Measurements from ENCODE around the gene AP1S2. TPM values are rescaled to one million over a fixed set of nuclear protein-coding genes. Genes with fewer than 3 reads are reported as not detected.
"Not testable (repeated sequence)": the region's sequence is repeated elsewhere in the genome, so short reads cannot be mapped to it uniquely, and the experiment has no call there.

The AP1S2 gene
- total and polyA plus RNA-seq, 2 of the 8 experiments (the other 6 are each of a cell fraction or from before 2014, with no cell fraction given) = 88.2 to 237 TPM

DNA sequence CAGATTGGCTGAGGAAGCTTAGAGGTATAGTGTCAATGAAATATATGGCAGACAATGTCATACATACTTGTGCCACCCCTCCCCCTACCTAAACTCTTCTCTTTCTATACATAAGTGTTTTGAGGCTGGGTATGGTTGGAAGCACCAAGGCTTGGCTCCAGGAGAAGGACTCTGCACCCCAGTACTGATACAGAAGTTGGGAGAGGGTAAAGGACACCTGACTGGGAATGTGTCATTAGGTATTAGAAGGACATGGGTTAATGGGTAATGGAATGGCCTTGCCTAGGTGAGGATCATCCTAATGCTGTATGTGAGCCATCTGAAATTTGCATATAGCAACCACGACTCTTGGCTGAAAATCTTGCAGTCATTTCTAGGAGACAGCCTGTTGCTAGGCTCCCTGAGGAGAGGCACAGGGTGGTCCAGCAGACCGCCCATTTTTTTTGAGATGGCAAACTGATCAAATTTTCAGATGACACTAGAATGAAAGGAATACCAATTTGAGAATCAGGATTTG lies 26.8 kb upstream of the AP1S2 start (continued):
- TF ChIP-seq FOSL1 (IDR thresholded peaks at IDR 0.05; ENCODE audit: insufficient read depth, low read depth, low read length) (no peak), SIX5 (IDR thresholded peaks at IDR 0.05; ENCODE audit: low read depth, low read length) (no peak)

- H3K4me1 ChIP-seq (replicated peaks in 1 of 4; ENCODE audit: control insufficient read depth in 3 of 4, insufficient read depth in 4 of 4, low read length in 3 of 4); H3K27me3 ChIP-seq (replicated peaks in 1 of 4; ENCODE audit: control insufficient read depth in 3 of 4, extremely low read depth in 1 of 4, insufficient read depth in 3 of 4, low read length in 3 of 4); FAIRE-seq; H3K18ac ChIP-seq (ENCODE audit: extremely low read depth, low read length); H3K9ac ChIP-seq (replicated peaks in 1 of 4; ENCODE audit: extremely low read depth in 1 of 4, low read depth in 3 of 4, low read length in 3 of 4); H3K56ac ChIP-seq (replicated peaks; ENCODE audit: insufficient read length, low read depth, low read length); CTCF ChIA-PET (ENCODE audit: partially characterized antibody); H2BK15ac ChIP-seq (ENCODE audit: low read length); H4K8ac ChIP-seq (ENCODE audit: extremely low read depth, insufficient read depth, low read length); H4K5ac ChIP-seq (ENCODE audit: insufficient read length, low read depth, low read length); H3K9me3 ChIP-seq (ENCODE audit: insufficient read depth in 2 of 2, low read depth in 1 of 2, low read length in 1 of 2); H2BK120ac ChIP-seq (replicated peaks; ENCODE audit: low read depth, low read length); H3K4ac ChIP-seq (replicated peaks; ENCODE audit: insufficient read length, low read depth, low read length); H4K91ac ChIP-seq (replicated peaks; ENCODE audit: insufficient read length, low read length); H3K79me1 ChIP-seq (ENCODE audit: low read depth, low read length); H3K4me3 ChIP-seq (ENCODE audit: extremely low read depth in 1 of 4, insufficient read depth in 2 of 4, low read depth in 3 of 4, low read length in 4 of 4); H3K79me2 ChIP-seq (ENCODE audit: control insufficient read depth in 1 of 2, insufficient read depth in 2 of 2, low read length in 2 of 2); H3K14ac ChIP-seq (ENCODE audit: insufficient read length); H2BK20ac ChIP-seq (ENCODE audit: low read length); H3K36me3 ChIP-seq (ENCODE audit: control insufficient read depth in 2 of 4, insufficient read depth in 4 of 4, low read length in 3 of 4); H3K23me2 ChIP-seq (ENCODE audit: low read depth, low read length); H4K20me1 ChIP-seq (replicated peaks in 1 of 2; ENCODE audit: control insufficient read depth in 1 of 2, insufficient read depth in 2 of 2, low read length in 2 of 2); H2BK5ac ChIP-seq (ENCODE audit: low read depth, low read length); H3K23ac ChIP-seq (ENCODE audit: insufficient read length); H3K27ac ChIP-seq (ENCODE audit: low read depth, low read length); H2AK5ac ChIP-seq (ENCODE audit: low read depth, low read length); DNase-seq (ENCODE audit: low read depth in 1 of 2, low spot score in 2 of 2); H3K4me2 ChIP-seq (ENCODE audit: insufficient read depth in 1 of 2, low read depth in 2 of 2, low read length in 2 of 2); H2BK12ac ChIP-seq (ENCODE audit: low read depth, low read length); H2AFZ ChIP-seq (ENCODE audit: low read length): not testable (repeated sequence)
- POLR2A ChIA-PET (ENCODE audit: partially characterized antibody) = interaction anchor here (1.5 kb wide), 1 partner anchor 22 kb away, joined by 3 read pairs; no protein-coding TSS in a partner anchor
- WGBS, 2 experiments (ENCODE audit: extremely low coverage in 1 of 2, insufficient coverage in 1 of 2, insufficient read length in 1 of 2, insufficient replicate concordance in 2 of 2, low coverage in 1 of 2, low lambda C conversion rate in 2 of 2, missing lambda C conversion rate in 1 of 2) = 75% methylated on average over 1 of the region's 1 CpG; no CpG with 5 or more reads in 1 of the 2 experiments
Measured at GRCh38 chrX:15877914-15878313, 23.3 kb upstream of the AP1S2 start.
